ENCODE measurements around the gene NEK7.

NEK7 gene

DNA sequence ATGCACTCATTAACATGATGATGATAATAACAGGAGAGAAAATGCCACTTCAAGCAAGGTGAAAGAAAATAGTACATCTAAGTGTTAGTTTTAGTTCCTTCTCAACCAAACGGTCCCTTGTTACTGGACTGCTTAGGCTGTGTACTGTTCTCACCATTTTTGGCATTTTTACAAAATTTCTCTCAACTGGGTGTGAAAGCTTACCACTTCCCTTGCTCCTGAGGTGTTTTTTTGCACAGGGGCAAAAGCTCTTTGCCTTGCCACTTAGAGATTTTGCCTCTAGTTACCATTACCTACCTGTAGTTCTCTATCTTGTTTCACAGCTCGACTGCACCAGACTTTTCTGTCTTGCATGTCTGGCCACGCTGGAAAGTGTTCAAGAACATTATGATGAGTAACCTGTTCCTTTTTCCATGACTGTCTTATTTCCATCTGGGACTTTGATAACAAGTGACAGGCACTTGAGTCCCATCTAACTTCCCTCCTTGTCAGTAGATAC is 10.7 kb downstream of the NEK7 start:
- Histone ChIP-seq H3K4me2 (ENCODE audit: low read length) (peak overlapping the region; percentile 46), H3K27me3 (ENCODE audit: insufficient read depth, low read length) (no peaks in the 10 kb centered on the region), H3K9me3 (ENCODE audit: low read length) (no peaks in the 10 kb centered on the region), H3F3A (ENCODE audit: insufficient read depth, low read length) (no peaks in the 10 kb centered on the region), H3K79me2 (ENCODE audit: insufficient read depth, low read length) (no peaks in the 10 kb centered on the region), H4K20me1 (ENCODE audit: insufficient read depth, low read length) (no peaks in the 10 kb centered on the region), H3K4me1 (ENCODE audit: insufficient read depth, low read length, severe bottlenecking) (peaks cover 29% of the 10 kb centered on the region), H3K36me3 (ENCODE audit: insufficient read depth, low read length) (no peaks in the 10 kb centered on the region), H3K9me2 (ENCODE audit: low read depth, low read length) (no peaks in the 10 kb centered on the region), H3K27ac (ENCODE audit: low read depth, low read length, poor library complexity, severe bottlenecking) (peak overlapping the region; percentile 72), H3K4me3 (ENCODE audit: low read depth, low read length, poor library complexity, severe bottlenecking) (no peak overlapping the region), H2AFZ (ENCODE audit: low read length) (no peak overlapping the region), H3K9ac (ENCODE audit: low read length) (no peak overlapping the region)
- no peak for TF ChIP-seq EZH2 (IDR thresholded peaks at IDR 0.05; ENCODE audit: borderline replicate concordance, low read length)
- TF ChIP-seq, protein P1, sequence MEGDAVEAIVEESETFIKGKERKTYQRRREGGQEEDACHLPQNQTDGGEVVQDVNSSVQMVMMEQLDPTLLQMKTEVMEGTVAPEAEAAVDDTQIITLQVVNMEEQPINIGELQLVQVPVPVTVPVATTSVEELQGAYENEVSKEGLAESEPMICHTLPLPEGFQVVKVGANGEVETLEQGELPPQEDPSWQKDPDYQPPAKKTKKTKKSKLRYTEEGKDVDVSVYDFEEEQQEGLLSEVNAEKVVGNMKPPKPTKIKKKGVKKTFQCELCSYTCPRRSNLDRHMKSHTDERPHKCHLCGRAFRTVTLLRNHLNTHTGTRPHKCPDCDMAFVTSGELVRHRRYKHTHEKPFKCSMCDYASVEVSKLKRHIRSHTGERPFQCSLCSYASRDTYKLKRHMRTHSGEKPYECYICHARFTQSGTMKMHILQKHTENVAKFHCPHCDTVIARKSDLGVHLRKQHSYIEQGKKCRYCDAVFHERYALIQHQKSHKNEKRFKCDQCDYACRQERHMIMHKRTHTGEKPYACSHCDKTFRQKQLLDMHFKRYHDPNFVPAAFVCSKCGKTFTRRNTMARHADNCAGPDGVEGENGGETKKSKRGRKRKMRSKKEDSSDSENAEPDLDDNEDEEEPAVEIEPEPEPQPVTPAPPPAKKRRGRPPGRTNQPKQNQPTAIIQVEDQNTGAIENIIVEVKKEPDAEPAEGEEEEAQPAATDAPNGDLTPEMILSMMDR (IDR thresholded peaks at IDR 0.05; ENCODE audit: low read length) = no peak

DNA sequence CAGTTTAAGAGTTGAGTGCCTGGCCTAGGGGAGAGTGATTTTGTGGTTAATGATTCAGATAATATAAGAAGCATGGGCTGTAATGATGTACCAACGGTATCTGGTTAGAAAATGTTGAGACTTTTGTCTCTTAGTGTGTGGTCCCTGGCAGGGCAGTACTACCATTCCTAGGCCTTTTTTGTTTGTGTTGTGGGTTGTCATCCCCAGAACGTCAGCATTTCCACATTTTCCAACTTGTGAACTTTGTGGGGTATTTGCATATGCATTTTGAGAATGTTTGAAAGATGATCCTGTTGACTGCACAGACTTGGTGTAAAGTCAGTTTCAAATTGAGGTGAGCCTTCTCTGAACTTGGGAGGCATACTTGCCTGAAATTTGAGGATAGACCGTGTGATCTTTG is 11.4 kb downstream of the NEK7 start:
- Histone ChIP-seq H4K20me1 (ENCODE audit: insufficient read depth, low read length) (no peaks in the 10 kb centered on the region), H2AFZ (ENCODE audit: low read length) (no peak overlapping the region), H3K9ac (ENCODE audit: low read length) (no peak overlapping the region), H3K79me2 (ENCODE audit: insufficient read depth, low read length) (no peaks in the 10 kb centered on the region), H3K27ac (ENCODE audit: low read depth, low read length, poor library complexity, severe bottlenecking) (peak overlapping the region; percentile 72), H3K27me3 (ENCODE audit: insufficient read depth, low read length) (no peaks in the 10 kb centered on the region), H3K4me1 (ENCODE audit: insufficient read depth, low read length, severe bottlenecking) (peaks cover 24% of the 10 kb centered on the region), H3K36me3 (ENCODE audit: insufficient read depth, low read length) (no peaks in the 10 kb centered on the region), H3K4me3 (ENCODE audit: low read depth, low read length, poor library complexity, severe bottlenecking) (no peak overlapping the region), H3K9me2 (ENCODE audit: low read depth, low read length) (no peaks in the 10 kb centered on the region), H3K4me2 (ENCODE audit: low read length) (peak overlapping the region; percentile 46; the same call in 1 of the 2 replicates), H3K9me3 (ENCODE audit: low read length) (no peaks in the 10 kb centered on the region), H3F3A (ENCODE audit: insufficient read depth, low read length) (no peaks in the 10 kb centered on the region)
- TF ChIP-seq, protein P1 (IDR thresholded peaks at IDR 0.05; ENCODE audit: low read length) = no peak
- no peak for TF ChIP-seq EZH2 (IDR thresholded peaks at IDR 0.05; ENCODE audit: borderline replicate concordance, low read length)

DNA sequence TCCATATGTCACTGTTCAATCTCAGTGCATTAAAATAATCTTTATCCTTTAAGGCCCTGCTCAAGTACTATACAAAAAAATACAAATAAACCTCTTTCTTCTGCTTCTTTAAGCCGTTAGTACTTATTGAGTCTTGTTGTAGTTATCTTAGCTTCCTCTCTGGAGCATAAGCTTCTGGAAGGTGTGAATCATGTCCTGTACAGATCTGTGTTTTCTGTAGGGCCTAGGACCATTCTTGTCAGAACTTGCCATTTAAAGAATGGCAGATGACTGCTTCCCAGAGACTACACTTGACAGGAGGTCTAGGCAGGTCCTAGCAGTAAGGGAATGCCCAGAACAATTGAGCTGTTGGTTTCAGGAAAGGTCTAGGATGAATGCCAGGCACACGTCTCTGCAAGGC is 12.9 kb downstream of the NEK7 start:
- Histone ChIP-seq H4K20me1 (ENCODE audit: insufficient read depth, low read length) (no peaks in the 10 kb centered on the region), H3K27ac (ENCODE audit: low read depth, low read length, poor library complexity, severe bottlenecking) (no peak overlapping the region), H3F3A (ENCODE audit: insufficient read depth, low read length) (no peaks in the 10 kb centered on the region), H3K36me3 (ENCODE audit: insufficient read depth, low read length) (no peaks in the 10 kb centered on the region), H3K9me3 (ENCODE audit: low read length) (no peaks in the 10 kb centered on the region), H3K4me1 (ENCODE audit: insufficient read depth, low read length, severe bottlenecking) (peaks cover 35% of the 10 kb centered on the region), H2AFZ (ENCODE audit: low read length) (no peak overlapping the region), H3K79me2 (ENCODE audit: insufficient read depth, low read length) (0 out of 2 replicates have a peak, but pooled peaks cover 3% of the 10 kb centered on the region), H3K4me3 (ENCODE audit: low read depth, low read length, poor library complexity, severe bottlenecking) (no peak overlapping the region), H3K27me3 (ENCODE audit: insufficient read depth, low read length) (no peaks in the 10 kb centered on the region), H3K9me2 (ENCODE audit: low read depth, low read length) (no peaks in the 10 kb centered on the region), H3K4me2 (ENCODE audit: low read length) (no peak overlapping the region), H3K9ac (ENCODE audit: low read length) (no peak overlapping the region)
- TF ChIP-seq, protein P1 (IDR thresholded peaks at IDR 0.05; ENCODE audit: low read length) = no peak
- no peak for TF ChIP-seq EZH2 (IDR thresholded peaks at IDR 0.05; ENCODE audit: borderline replicate concordance, low read length)

Data from OCI-LY1 (cell line).